Activated CD4-positive, alpha-beta memory T cell treated with anti-CD3 and anti-CD28 coated beads for 36 hours (primary cell): ENCODE data around the gene CDH11. TPM values are rescaled to one million over a fixed set of nuclear protein-coding genes. Genes with fewer than 3 reads are reported as not detected.

Experiments used
- CTCF ChIA-PET: fragments of 350-600 bp; sonication (Branson Sonifier 250); formaldehyde crosslinking; loops from one replicate; lab custom pipeline; 2021; ENCODE audit warnings: antibody characterized with exemption, inconsistent platforms; lab: Charles Lee
- POLR2A ChIA-PET: fragments of 350-600 bp; sonication (Branson Sonifier 250); formaldehyde crosslinking; loops from one replicate; lab custom pipeline; 2021; ENCODE audit warnings: antibody characterized with exemption; lab: Charles Lee
- DNase-seq: peaks from one replicate; pipeline ENCODE4 v3.0.0-alpha.2; 2020
- H3K27ac Mint-ChIP-seq: one replicate; pipeline ENCODE4 v1.8.0; 2021; ENCODE audit warnings: mixed read lengths
- H3K27me3 Mint-ChIP-seq: one replicate; pipeline ENCODE4 v1.8.0; 2021; ENCODE audit warnings: mixed read lengths
- H3K36me3 Mint-ChIP-seq: one replicate; pipeline ENCODE4 v1.8.0; 2021; ENCODE audit warnings: mixed read lengths
- H3K4me1 Mint-ChIP-seq: one replicate; pipeline ENCODE4 v1.8.0; 2021; ENCODE audit warnings: low read depth, mixed read lengths
- H3K4me3 Mint-ChIP-seq: one replicate; pipeline ENCODE4 v1.8.0; 2021; ENCODE audit warnings: mild to moderate bottlenecking, mixed read lengths
- H3K9me3 Mint-ChIP-seq: one replicate; pipeline ENCODE4 v1.8.0; 2021; ENCODE audit warnings: mixed read lengths
- intact Hi-C: fragments of 100-400 bp; cut with micrococcal nuclease; formaldehyde crosslinking; loops from one replicate; pipeline ENCODE4 v1.15.1; 2023
- total RNA-seq, 2 experiments: library from RNA; stranded (reverse); gene quantifications; one replicate each; pipeline ENCODE4 v1.2.3, GENCODE V29; 2021

Gene CDH11
- total RNA-seq, 2 experiments from 2014 or later, result not detected

GRCh38 chr16:64981568-64982281 lies 140.1 kb downstream of the CDH11 start:
- intact Hi-C loops, result no loop called here
- no peaks in the 10 kb centered on the region for H3K36me3 Mint-ChIP-seq
- H3K27ac Mint-ChIP-seq, result no peak overlapping the region
- ChIA-PET POLR2A (no interaction called here), CTCF (no interaction called here)
- H3K27me3 Mint-ChIP-seq, result no peaks in the 10 kb centered on the region
- peaks cover 14% of the 10 kb centered on the region for H3K9me3 Mint-ChIP-seq
- DNase-seq, result no peak
- no peak overlapping the region for H3K4me3 Mint-ChIP-seq
- H3K4me1 Mint-ChIP-seq, result no peaks in the 10 kb centered on the region

GRCh38 chr16:64977206-64977920 lies 144.5 kb downstream of the CDH11 start:
- no peak for DNase-seq
- Mint-ChIP-seq H3K4me3 (no peak overlapping the region), H3K36me3 (no peaks in the 10 kb centered on the region), H3K27ac (no peak overlapping the region), H3K9me3 (peaks cover 18% of the 10 kb centered on the region), H3K27me3 (no peaks in the 10 kb centered on the region), H3K4me1 (no peaks in the 10 kb centered on the region)
- intact Hi-C loops, result no loop called here
- CTCF ChIA-PET, result no interaction called here
- POLR2A ChIA-PET, result no interaction called here

DNA sequence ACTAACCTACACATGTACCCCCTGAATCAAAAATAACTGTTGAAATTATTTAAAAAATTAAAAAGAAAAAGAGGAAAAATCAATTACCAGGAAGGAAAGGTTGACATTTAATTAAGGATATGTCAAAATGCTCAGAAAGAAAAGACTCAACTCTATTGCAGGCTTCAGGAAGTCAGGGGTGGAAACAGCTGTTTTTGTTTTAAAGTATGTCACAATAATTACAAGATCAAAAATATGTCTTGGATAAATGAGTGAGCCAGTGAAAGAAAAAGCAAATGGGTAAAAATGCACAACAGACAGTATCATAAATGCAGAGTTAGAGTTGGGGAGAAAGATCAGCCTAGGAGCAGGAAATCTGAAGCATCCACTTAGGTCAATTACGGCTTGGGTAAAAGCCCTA lies 146.0 kb downstream of the CDH11 start:
- H3K9me3 Mint-ChIP-seq, result peaks cover 15% of the 10 kb centered on the region
- ChIA-PET POLR2A (no interaction called here), CTCF (no interaction called here)
- H3K4me3 Mint-ChIP-seq, result no peak overlapping the region
- intact Hi-C loops, result no loop called here
- no peaks in the 10 kb centered on the region for H3K27me3 Mint-ChIP-seq
- no peaks in the 10 kb centered on the region for H3K36me3 Mint-ChIP-seq
- DNase-seq, result no peak
- no peak overlapping the region for H3K27ac Mint-ChIP-seq
- H3K4me1 Mint-ChIP-seq, result no peaks in the 10 kb centered on the region

DNA sequence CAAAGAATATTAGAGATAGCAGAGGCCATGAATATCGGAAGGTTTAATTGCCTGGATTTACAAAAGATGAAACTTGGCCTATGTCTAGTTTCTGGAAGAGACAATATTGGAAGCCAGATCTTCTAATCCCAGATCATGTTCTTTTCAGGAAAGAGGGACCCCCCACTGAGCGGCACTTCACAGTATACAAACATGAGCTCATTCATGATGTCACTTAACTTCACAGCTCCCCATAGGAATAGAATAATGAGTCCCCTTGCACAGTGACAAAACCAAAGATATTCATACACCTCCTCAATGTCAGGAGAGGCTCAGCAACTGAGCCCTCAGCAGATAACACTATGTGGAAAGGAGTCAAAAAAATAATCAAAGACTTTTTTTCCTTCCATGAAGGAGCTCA lies 147.5 kb downstream of the CDH11 start:
- H3K27ac Mint-ChIP-seq, result no peak overlapping the region
- ChIA-PET POLR2A (no interaction called here), CTCF (no interaction called here)
- no peak for DNase-seq
- H3K4me1 Mint-ChIP-seq, result no peaks in the 10 kb centered on the region
- intact Hi-C loops, result no loop called here
- H3K27me3 Mint-ChIP-seq, result no peaks in the 10 kb centered on the region
- no peaks in the 10 kb centered on the region for H3K36me3 Mint-ChIP-seq
- peaks cover 18% of the 10 kb centered on the region for H3K9me3 Mint-ChIP-seq
- H3K4me3 Mint-ChIP-seq, result no peak overlapping the region

GRCh38 chr16:64973171-64973570 lies 148.7 kb downstream of the CDH11 start:
- Mint-ChIP-seq H3K4me1 (no peaks in the 10 kb centered on the region), H3K36me3 (no peaks in the 10 kb centered on the region), H3K27ac (no peak overlapping the region), H3K4me3 (no peak overlapping the region), H3K27me3 (no peaks in the 10 kb centered on the region), H3K9me3 (peaks cover 17% of the 10 kb centered on the region)
- DNase-seq, result no peak
- ChIA-PET POLR2A (no interaction called here), CTCF (no interaction called here)
- intact Hi-C loops, result no loop called here

- DNase-seq, result no peak
- no peaks in the 10 kb centered on the region for H3K36me3 Mint-ChIP-seq
- H3K27ac Mint-ChIP-seq, result no peak overlapping the region
- intact Hi-C loops, result no loop called here
- POLR2A ChIA-PET, result no interaction called here
- CTCF ChIA-PET, result no interaction called here
- H3K4me1 Mint-ChIP-seq, result no peaks in the 10 kb centered on the region
- peaks cover 17% of the 10 kb centered on the region for H3K9me3 Mint-ChIP-seq
- H3K27me3 Mint-ChIP-seq, result no peaks in the 10 kb centered on the region
- H3K4me3 Mint-ChIP-seq, result no peak overlapping the region
Measured at GRCh38 chr16:64971171-64971570, 150.7 kb downstream of the CDH11 start.

DNA sequence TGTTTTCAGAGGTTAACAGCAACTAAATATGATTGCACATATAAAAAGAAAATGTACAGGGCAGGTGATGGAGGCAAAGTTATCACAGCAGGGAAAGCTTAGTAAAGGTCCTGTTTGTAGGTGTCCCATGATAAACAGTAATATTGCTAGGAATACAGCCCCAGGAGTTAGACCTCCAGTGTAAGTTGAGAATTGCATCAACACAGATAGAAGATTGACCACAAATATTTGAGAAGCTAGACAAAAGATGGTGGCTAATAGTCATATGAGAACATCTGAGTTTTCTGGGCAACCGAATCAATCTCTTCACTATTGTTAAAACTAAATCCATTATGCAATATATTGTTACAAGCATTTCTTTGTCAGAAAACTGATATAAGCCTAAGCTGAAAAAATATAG lies 152.6 kb downstream of the CDH11 start:
- no peak for DNase-seq
- H3K27me3 Mint-ChIP-seq, result no peaks in the 10 kb centered on the region
- no peaks in the 10 kb centered on the region for H3K36me3 Mint-ChIP-seq
- no peak overlapping the region for H3K27ac Mint-ChIP-seq
- H3K4me3 Mint-ChIP-seq, result no peak overlapping the region
- POLR2A ChIA-PET, result no interaction called here
- peaks cover 10% of the 10 kb centered on the region for H3K9me3 Mint-ChIP-seq
- H3K4me1 Mint-ChIP-seq, result no peaks in the 10 kb centered on the region
- intact Hi-C loops, result no loop called here
- CTCF ChIA-PET, result no interaction called here

GRCh38 chr16:64968539-64968938 lies 153.3 kb downstream of the CDH11 start:
- intact Hi-C loops, result no loop called here
- Mint-ChIP-seq H3K27me3 (no peaks in the 10 kb centered on the region), H3K9me3 (peaks cover 7% of the 10 kb centered on the region)

DNA sequence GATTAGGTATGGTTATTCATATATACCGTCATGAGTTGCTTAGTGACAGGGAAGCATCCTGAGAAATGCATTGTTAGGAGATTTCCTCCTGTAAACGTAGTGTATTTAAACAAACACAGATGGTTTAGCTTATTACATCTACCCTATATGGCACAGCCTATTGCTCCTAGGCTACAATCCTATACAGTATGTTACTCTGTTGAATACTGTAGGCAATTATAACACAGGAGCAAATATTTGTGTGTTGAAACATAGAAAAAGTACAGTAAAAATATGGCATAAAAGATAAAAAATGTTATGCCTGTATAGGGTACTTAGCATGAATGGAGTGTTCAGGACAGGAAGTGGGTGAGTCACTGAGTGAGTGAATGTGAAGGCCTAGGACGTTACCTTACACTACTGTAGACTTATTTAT lies 157.7 kb downstream of the CDH11 start:
- ChIA-PET CTCF (no interaction called here), POLR2A (no interaction called here)
- peaks cover 10% of the 10 kb centered on the region for H3K9me3 Mint-ChIP-seq
- DNase-seq, result no peak
- no peak overlapping the region for H3K27ac Mint-ChIP-seq
- no peaks in the 10 kb centered on the region for H3K27me3 Mint-ChIP-seq
- no peaks in the 10 kb centered on the region for H3K4me1 Mint-ChIP-seq
- intact Hi-C loops, result no loop called here
- no peak overlapping the region for H3K4me3 Mint-ChIP-seq
- no peaks in the 10 kb centered on the region for H3K36me3 Mint-ChIP-seq

More at GRCh38 chr16:64968539-64968938, 153.3 kb downstream of the CDH11 start:
- POLR2A ChIA-PET, result no interaction called here
- Mint-ChIP-seq H3K4me3 (no peak overlapping the region), H3K4me1 (no peaks in the 10 kb centered on the region), H3K27ac (no peak overlapping the region), H3K36me3 (no peaks in the 10 kb centered on the region)
- no peak for DNase-seq
- CTCF ChIA-PET, result no interaction called here

- Mint-ChIP-seq H3K36me3 (no peaks in the 10 kb centered on the region), H3K27ac (no peak overlapping the region), H3K27me3 (no peaks in the 10 kb centered on the region), H3K4me3 (no peak overlapping the region), H3K4me1 (no peaks in the 10 kb centered on the region), H3K9me3 (peaks cover 10% of the 10 kb centered on the region)
- ChIA-PET CTCF (no interaction called here), POLR2A (no interaction called here)
- intact Hi-C loops, result no loop called here
- no peak for DNase-seq
Measured at GRCh38 chr16:64962786-64963185, 159.1 kb downstream of the CDH11 start.

DNA sequence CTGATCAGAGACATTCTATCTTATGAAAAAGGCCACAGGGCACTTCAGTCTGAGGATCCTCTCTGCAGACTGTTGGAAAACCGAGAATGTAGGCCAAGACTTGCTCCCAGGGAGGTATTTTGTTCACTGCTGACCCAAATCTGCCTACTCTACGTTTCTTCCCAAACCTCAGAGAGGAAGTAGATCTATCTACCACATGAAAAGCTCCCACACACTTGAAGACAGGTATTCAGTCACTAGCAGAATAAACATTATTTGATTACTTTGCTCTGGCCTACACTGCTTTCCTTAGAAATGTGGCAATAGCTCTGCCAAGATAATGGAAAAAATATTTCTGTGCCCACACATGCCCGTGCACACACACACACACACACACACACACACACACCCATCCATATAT lies 164.6 kb downstream of the CDH11 start:
- H3K4me3 Mint-ChIP-seq, result no peak overlapping the region
- no peaks in the 10 kb centered on the region for H3K36me3 Mint-ChIP-seq
- intact Hi-C loops, result no loop called here
- peaks cover 2% of the 10 kb centered on the region for H3K9me3 Mint-ChIP-seq
- CTCF ChIA-PET, result no interaction called here
- H3K27ac Mint-ChIP-seq, result no peak overlapping the region
- H3K4me1 Mint-ChIP-seq, result no peaks in the 10 kb centered on the region
- H3K27me3 Mint-ChIP-seq, result no peaks in the 10 kb centered on the region
- POLR2A ChIA-PET, result no interaction called here
- no peak for DNase-seq

GRCh38 chr16:64952177-64952576 lies 169.7 kb downstream of the CDH11 start:
- no peaks in the 10 kb centered on the region for H3K27me3 Mint-ChIP-seq
- ChIA-PET CTCF (no interaction called here), POLR2A (no interaction called here)
- intact Hi-C loops, result no loop called here
- DNase-seq, result no peak
- H3K4me1 Mint-ChIP-seq, result no peaks in the 10 kb centered on the region
- H3K36me3 Mint-ChIP-seq, result no peaks in the 10 kb centered on the region
- H3K4me3 Mint-ChIP-seq, result no peak overlapping the region
- H3K27ac Mint-ChIP-seq, result no peak overlapping the region
- peaks cover 21% of the 10 kb centered on the region for H3K9me3 Mint-ChIP-seq

DNA sequence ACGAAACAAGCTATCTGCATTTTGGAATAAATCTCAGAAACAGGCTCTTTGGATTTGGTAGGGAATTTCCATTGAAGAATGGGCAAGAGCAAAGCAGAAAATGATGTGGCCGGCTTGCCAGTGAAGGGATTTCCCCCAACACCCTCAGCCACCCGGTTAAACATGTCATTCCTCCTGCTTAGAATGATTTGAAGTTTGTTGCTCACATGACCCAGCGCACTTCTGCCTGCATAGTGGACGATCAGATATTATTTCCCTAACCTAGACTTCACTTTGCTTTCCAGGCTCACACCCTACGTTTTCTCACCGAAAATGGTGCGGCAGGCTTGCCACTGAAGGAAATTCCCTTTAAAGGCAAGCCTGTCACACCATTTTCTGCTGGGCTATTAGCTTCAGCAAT lies 170.7 kb downstream of the CDH11 start:
- peaks cover 21% of the 10 kb centered on the region for H3K9me3 Mint-ChIP-seq
- no peak overlapping the region for H3K27ac Mint-ChIP-seq
- H3K4me1 Mint-ChIP-seq, result no peaks in the 10 kb centered on the region
- ChIA-PET CTCF (no interaction called here), POLR2A (no interaction called here)
- no peaks in the 10 kb centered on the region for H3K36me3 Mint-ChIP-seq
- H3K4me3 Mint-ChIP-seq, result no peak overlapping the region
- intact Hi-C loops, result no loop called here
- H3K27me3 Mint-ChIP-seq, result no peaks in the 10 kb centered on the region
- no peak for DNase-seq
